Sciatic nerve (tissue), 2 donors: ENCODE measurements around the gene NFIA. TPM values are rescaled to one million over a fixed set of nuclear protein-coding genes. Genes with fewer than 3 reads are reported as not detected.
A peak's percentile ranks its signal among the peaks of the same experiment; 100 is the strongest.

Experiments
- ATAC-seq: fragments of 200-7000 bp; cut with Tn5 transposase; one replicate; pipeline ENCODE4 v1.9.1; 2020; ENCODE audit warnings: mild to moderate bottlenecking, moderate library complexity
- DNase-seq: peaks from one replicate; pipeline ENCODE4 v3.0.0-alpha.2; 2020; ENCODE audit warnings: low spot score
- intact Hi-C: fragments of 100-400 bp; cut with DNase I; formaldehyde crosslinking; loops from one replicate; pipeline ENCODE4 v1.14.2; 2022
- total RNA-seq: library from RNA; stranded (reverse); fragmentation: NEBNext Ultra II Directional; extraction: Animal tissue kit (Norgen Biotek cat#: 25700); gene quantifications from one replicate; pipeline ENCODE4 v1.2.1, GENCODE V29; 2021
- donor health status: DM: no; HTN: no; CAD: no.
- donor health status: DM: no; HTN: no; CAD: no.

NFIA gene
- total RNA-seq, 1 donor from 2014 or later, result 143 TPM

DNA sequence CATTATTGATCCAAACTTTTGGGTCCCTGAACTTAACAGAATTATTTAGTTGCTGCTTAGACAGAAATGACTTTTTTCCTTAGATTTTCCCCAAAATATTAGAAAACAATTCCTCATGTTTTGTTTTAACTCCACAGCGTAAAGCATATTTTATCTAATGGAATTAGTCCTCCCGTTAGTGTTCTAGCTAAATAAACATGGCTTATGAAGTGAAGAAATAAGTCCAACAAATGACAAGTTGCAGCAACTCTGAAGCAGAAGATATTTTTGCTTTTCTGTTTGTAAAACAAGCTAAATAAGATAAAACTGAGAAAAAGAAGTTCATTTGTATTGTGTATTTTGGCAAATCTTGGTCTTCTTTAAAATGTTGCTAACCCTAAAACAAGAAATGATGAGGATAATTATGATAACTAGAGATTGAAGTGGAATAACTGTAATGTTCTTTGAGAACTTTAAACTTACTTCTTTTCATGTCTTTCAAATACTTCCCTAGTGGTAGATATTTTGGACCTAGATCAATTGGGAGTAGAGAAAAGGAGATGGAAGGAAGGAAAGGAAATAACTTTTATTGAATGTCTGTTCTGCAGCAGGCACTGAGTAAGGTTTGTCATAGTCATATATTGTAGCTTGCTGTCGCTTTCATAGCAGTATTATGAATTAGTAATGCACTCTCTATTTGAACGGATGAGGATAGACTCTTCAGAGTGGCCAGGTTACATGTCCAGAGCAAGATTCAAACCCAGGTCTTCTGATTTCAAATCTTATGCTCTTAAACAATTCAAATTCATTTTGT is 12.5 kb downstream of the NFIA start:
- no peak for DNase-seq
- intact Hi-C loops, result no loop called here
- ATAC-seq, result no peak

DNA sequence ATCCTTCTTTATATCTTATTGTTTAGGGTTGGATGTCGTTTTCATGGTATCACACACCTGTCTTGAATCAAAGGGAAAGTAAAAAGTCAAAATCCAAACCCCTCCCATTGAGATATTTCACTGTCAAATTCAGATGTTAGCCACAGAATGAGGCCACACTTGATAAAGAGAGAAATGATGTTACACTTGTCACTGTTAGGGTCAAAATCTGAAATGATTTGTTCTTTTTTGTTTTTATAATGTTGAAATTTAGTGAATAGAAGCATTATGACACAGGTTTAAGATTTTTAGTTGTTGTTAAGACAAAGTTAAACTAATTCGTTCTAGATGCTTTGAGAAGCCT is 13.1 kb downstream of the NFIA start:
- no peak for ATAC-seq
- DNase-seq, result no peak
- intact Hi-C loops, result no loop called here

DNA sequence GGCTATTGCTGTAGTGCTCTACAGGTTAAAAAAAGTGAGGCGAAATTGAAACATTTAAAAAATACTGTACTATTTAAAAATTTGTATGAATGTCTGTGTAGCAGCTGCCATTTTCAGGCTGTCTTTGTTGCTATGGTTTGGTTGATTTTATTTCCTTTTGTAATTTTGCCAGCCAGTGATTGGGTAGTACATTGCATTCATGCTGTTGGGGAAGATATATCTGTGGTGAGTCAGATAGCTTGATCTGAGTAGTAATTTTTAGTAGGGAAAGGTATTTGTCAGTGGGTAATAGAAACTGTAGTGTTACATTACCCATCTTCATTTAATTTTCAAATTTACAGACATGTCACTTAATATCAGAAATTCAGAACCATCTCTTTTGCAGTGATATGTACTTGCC is 15.0 kb downstream of the NFIA start:
- intact Hi-C loops, result no loop called here
- ATAC-seq, result no peak
- DNase-seq, result no peak

DNA sequence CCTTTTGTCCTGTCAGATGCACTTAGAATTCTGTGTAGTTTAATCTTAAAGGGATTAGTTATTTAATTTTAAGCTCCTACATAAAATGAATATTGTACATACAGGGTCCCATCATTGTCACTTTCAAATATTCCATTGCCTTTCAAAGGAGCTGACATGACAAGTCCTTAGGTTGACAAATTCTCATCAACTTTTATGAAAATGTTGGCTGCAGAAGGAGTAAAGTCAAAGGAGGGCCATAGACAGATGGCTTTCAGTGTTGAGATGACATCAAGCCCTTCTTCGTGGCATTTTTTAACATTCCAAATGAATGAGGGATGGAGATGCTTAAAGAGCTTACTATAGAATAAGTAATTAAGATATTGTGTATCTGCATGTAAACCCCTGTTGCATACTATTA is 15.4 kb downstream of the NFIA start:
- intact Hi-C loops, result no loop called here
- ATAC-seq (no peak), DNase-seq (no peak)

DNA sequence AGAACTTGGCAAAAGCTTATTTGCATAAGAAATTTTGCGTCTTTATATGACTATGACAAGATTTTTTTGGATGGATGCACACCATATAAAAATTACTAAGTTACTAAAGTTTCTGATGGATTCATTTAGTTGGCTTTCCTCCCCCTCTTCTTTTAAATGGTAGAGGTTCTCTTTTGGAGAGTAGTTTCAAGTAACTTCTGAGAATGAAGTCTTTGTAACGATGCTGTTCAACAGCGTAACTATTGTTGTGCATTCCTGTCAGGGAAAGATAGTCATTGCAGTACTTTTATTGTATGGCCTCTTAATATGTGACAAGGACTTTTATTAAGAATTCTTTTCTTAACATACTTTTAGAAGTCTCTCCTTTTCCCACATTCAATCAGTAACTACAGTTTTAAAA is 16.0 kb downstream of the NFIA start:
- intact Hi-C loops, result no loop called here
- no peak for DNase-seq
- no peak for ATAC-seq

DNA sequence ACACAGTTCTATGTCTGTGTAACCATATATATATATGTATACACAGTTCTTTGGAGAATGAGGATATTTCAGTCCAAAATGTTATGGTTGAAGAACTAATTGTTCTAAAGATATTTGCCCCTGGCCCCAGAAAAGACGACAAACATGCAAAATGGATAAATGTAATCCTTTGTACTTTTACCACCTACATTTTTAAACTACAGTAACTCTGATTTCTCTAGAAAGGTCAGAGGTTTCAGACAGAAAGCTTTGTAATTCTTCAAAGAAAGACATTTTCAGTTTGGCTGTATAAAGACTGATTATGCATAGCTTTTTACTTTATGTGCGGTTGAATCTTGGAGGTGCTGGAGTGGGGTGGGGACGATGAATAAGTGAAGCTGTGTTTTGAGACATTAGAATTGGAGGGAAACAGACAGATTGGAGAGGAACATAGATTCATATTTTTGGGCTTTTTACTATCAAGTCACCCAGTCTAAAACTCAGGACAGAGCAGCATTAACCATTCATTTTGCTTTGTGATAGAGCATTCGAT is 16.6 kb downstream of the NFIA start:
- no peak for DNase-seq
- intact Hi-C loops, result no loop called here
- no peak for ATAC-seq

DNA sequence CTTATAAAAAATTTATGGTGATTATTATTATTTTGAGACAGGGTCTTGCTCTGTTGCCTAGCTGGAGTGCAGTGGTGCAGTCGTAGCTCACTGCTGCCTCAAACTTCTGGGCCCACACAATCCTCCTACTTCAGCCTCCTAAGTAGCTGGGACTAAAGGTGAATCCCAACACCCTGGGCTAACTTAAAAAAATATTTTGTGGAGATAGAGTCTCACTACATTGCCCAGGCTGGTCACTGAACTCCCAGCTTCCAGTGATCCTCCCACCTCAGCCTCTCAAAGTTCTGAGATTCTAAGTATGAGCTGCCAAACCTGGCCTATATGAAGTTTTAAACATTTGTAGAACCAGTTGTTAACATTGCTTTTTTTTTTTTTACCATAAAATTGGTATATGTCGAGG is 18.2 kb downstream of the NFIA start:
- no peak for ATAC-seq
- no peak for DNase-seq
- intact Hi-C loops, result no loop called here

DNA sequence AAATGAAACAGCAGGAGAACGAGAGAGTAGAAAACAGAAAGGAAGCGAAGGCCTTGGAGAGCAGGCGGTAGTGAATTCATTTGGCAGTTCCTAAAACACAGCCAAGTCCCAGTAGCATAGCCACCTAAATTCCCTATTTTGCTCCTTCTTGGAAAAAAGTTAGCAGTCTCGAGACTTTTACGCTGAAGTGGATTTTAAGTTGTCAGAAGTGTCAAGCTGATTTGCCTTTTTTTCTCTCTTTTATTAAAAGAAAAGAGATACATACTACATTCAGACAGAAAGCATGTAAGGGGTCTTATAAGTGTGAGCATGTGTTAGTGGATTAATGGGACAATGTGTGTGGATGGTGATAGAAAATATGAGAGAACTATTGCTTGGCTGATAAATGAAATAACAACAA is 19.2 kb downstream of the NFIA start:
- intact Hi-C loops, result no loop called here
- peak; percentile 64 for ATAC-seq

DNA sequence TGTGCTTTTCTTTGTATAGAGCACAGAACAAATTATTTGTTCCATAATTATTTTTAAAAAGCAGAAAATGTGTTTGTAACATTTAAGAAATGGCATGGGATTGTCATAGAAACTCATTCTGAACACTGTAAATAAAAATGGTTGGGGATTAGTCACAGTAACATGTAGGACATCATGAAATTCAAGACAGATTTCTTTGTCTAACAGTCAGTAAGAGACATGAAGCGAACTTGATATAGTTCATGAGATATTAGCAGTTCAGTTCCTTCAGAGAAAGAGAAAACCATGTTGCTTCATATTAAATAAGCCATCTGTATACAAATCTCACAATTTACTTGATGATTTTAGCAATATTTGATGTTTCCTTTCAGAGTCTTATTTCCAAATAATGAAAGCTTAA is 19.7 kb downstream of the NFIA start:
- intact Hi-C loops, result no loop called here
- ATAC-seq (peak; percentile 77), DNase-seq (no peak)

More for the DNA sequence above, 19.2 kb downstream of the NFIA start:
- DNase-seq, result no peak

DNA sequence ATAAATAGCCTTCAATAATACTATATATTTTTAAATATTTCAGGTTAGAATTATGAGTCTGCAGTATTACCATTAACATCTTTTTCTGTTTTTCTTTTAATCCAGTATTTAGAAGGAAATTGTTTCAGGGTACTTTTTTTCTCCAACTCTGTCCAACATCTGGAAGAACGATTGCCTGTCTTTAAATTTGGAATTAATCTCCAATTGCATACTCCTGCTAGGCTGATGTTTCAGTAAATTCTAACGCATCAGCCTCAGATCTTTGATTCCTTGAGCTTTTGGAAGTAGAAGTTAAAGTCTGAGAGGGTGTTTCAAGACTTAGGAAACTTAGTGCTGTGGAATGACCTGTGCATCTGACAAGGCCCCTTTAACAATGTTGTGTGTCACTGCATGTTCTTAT is 20.3 kb downstream of the NFIA start:
- intact Hi-C loops, result no loop called here
- ATAC-seq (no peak), DNase-seq (no peak)

DNA sequence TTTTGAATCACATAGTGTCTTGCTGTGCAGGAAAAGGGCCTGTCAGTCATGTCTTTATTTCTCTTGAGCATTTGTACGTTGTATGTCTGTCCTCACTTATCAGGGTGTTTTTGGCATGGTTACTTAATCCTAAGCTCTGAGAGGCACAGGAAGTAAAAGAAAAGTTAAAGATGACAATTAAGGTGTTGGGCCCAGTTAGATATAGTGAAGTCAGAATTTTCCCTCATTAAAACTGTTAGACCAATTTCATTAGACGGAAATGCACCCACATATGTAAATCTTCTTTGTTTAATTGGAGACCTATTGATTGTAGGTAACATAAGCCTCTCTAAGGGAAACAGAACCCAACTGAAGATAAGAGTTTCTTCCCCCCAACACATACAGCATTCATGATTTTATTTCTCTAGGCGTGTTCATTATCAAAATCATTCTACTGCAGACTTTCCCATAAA is 21.9 kb downstream of the NFIA start:
- ATAC-seq, result no peak
- intact Hi-C loops, result no loop called here
- no peak for DNase-seq

DNA sequence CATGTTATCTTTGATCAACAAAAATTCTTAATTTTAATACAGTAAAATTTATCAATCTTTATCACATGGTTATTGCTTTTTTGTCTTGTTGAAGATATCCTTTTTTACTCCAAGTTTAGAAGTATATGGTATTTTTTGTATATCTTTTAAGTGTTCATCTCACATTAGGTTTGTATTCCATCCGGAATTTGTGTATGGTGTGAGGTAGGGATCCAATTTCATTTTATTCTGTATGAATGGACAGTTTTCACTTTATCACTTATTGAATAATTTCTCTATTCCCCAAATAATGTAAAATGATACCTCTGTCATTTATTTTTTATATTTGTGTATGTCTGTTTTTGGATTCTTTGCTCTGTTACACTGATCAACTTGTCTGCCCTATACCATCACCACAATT is 25.3 kb downstream of the NFIA start:
- ATAC-seq (no peak), DNase-seq (no peak)
- intact Hi-C loops, result no loop called here

DNA sequence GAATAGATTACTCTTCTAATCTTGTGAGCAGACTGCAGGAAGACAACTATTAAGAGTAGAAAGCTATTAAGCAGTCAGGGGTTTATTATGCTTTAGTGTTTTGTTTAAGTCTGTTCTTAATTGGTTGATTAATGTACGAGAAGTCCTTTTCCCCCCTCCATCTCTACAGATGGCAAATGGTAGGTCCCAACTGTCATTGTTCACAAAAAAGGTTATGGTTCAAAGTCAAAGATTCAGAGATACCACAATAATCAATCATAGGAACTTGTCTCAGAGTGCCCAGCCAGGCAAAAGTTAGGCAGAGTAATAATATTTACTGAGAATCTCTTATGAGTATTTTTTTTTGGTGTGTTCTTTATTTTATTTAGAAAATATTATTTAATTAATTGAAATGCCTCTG is 26.8 kb downstream of the NFIA start:
- no peak for ATAC-seq
- intact Hi-C loops, result no loop called here
- no peak for DNase-seq

DNA sequence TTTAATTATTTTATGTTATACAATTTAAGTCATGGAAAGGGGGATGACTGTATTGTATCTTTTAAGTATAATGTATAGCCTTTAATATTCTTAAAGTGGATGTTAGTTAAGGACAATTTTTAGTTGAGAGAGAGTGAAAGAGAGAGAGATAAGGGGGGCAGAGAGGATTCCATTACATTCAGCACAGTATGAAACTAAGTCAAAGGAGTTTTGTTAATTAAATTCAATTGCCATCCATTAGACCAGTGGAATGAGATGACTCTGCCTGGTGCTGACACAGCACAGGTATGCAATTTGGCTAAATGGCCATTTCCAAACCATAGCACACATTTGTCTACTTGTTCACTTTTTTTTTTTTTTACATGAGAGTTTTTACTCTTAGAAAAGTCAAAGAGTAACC is 27.5 kb downstream of the NFIA start:
- DNase-seq, result no peak
- intact Hi-C loops, result no loop called here
- ATAC-seq, result no peak

DNA sequence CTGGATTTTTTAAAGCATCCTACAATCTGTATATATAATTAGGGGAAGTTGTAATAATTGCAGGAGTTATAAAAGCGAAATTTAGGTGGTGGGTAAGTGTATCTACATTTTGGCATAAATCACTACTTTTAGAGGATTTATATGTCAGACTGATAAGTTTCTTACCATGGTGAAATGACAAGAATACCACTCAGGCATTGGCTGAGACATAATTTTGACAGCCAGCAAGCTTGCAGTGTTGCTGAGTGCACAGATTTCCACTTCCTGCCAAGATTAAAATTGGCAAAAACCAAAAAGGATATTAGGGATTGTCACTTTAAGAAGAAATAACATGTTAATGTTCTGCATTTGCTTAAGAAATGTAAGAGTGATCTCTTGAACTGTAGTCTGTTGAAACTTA is 28.2 kb downstream of the NFIA start:
- DNase-seq (no peak), ATAC-seq (peak; percentile 34)
- intact Hi-C loops, result no loop called here

DNA sequence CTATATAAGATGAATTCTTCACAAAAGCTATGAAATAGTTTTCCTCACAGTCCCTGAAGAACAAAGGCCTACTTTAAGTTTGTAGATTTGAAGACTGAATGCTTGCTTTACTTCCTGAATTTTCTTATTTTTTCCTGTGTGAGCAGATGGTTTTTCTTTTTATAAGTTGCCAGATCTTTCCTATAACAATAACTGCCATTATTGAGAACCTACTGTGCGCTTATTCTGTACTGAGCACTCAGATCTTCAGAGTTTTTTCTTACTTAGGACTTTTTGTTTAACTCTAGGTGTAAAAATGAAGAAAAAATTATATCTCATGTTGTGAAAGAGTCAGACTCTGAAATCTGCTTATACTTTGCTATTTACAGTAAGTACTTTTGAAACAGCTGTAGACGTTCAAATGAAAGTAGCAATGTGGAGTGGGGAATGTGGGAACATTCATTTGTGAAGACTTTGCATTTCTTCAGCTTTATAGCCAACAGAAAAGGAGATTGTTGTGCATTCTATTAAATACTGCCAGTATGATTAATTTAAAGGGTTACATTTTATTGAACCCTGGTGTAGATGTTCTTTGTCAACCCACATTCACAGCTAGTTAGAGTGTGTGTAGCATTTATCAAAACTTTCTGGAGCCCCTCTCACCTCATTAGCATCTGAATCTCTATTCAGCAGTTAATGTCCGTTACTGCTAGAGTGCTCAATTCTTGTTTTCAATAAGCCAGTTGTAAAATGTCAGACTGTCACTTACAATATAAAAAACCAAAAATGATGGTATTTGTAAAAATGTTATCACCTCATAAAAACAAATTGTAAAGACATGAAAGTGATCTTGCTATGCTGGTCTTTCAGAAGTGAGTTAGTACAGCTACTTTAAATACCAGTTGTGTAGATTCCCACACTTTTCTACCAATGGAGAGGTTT is 29.0 kb downstream of the NFIA start:
- intact Hi-C loops, result no loop called here
- ATAC-seq (peak; percentile 32), DNase-seq (no peak)

DNA sequence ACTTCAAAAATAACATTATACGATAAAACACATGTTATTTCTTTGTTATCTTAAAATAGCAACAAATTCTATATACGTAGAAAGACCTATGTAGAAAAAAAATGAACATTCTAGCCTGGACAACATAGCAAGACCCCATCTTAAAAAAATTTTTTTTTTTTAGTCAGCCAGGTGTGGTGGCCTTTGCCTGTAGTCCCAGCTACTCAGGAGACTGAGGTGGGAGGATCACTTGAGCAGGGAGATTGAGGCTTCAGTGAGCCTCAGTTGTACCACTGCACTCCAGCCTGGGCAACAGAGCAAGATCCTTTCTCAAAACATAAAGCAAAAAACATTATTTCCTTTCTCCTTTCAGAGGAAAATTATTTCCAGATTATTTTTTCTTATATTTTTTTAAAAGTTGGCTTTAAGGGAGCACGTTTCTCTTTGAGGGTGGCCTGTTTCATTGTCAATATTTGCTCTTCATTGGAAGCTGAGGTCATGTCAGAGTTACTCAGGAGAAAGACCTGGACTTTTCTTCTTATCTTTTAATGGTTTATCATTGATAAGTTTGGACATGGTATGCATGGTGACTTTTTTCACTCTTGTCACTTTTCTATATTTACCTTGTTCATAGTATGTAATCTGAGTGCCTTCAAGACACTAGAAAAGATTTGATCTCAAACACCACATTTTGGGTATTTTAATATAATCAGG is 32.0 kb downstream of the NFIA start:
- intact Hi-C loops, result no loop called here
- ATAC-seq (no peak), DNase-seq (no peak)

DNA sequence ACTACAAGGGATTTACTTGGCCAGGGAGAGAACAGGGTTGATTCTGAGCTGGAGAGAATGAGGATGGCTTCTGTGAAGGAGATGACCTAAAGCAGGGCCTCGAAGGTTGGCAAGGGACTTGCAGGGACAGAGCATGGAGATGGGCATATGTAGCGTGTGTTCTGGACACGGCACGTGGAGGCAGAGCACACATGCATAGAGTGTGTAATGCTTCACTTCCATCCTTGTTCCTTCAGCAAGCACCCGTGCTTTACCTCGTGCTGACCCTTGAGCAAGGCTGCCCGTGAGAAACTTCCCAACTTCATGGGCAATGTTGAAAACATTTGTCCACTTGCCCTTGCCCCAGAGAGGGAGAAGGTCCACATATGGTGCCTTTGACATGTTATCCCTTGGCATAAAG is 33.1 kb downstream of the NFIA start:
- DNase-seq (no peak), ATAC-seq (no peak)
- intact Hi-C loops, result no loop called here

DNA sequence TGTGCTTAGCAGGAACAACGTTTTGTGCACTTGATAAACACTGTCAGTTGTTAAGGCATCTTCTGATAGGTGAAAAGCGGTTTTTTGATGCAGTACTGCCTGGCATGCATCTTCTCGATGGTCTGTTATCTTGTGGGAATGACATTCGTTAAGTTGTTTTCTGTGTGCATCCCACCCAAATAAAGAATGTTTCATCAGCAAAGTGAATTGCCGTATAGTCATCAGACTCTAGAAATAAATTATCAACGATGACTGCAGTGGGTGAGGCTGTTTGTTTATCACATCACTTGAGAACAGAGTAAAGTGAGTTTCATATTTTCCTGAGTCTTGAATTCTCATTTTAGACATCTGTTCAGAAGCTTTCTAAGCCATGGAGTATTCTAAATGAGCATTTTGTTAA is 34.1 kb downstream of the NFIA start:
- ATAC-seq (peak; percentile 30), DNase-seq (no peak)
- intact Hi-C loops, result no loop called here

DNA sequence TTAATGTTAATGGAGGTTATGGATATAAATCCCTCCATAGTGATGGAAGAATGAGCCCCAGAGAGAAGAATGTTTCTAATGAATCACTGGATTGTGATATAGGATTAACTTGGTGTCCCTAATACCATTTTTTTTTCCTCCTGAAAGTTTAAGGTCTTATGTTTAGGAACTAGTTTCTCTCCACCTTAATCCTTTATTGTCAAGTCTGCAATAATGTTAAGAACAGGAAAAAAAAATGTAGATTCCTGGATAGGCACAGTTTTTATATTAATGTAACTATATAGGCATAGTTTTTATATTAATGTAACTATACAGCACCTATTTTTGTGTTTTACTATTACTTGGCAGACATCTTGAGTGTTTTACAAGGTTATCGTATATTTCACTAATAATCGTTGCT is 34.9 kb downstream of the NFIA start:
- intact Hi-C loops, result no loop called here
- ATAC-seq, result no peak
- DNase-seq, result no peak
